Left lung (tissue), 10 donors: Measurements from ENCODE around the gene ZNF804A. TPM values are rescaled to one million over a fixed set of nuclear protein-coding genes. Genes with fewer than 3 reads are reported as not detected.

Source experiments
- ATAC-seq: fragments of 200-7000 bp; cut with Tn5 transposase; one replicate; pipeline ENCODE4 v1.9.1; 2020; ENCODE audit warnings: moderate library complexity
- DNase-seq, 4 donors: peaks; one replicate each; pipeline ENCODE4 v3.0.0-alpha.2; 2013 to 2020
- H3K27ac ChIP-seq, 2 donors: fragments of 200-600 bp; sonication (generic) in 1 of 2; one replicate each; pipeline versions ENCODE4 v1.5.0 to v1.8.0; 2020 to 2021
- H3K27me3 ChIP-seq, 2 donors: fragments of 200-600 bp; sonication (generic) in 1 of 2; one replicate each; pipeline versions ENCODE4 v1.5.0 to v1.8.0; 2020 to 2021
- H3K36me3 ChIP-seq, 2 donors: fragments of 200-600 bp; sonication (generic) in 1 of 2; one replicate each; pipeline versions ENCODE4 v1.5.0 to v1.8.0; 2020 to 2021
- H3K4me1 ChIP-seq, 2 donors: fragments of 200-600 bp; one replicate each; pipeline ENCODE4 v1.8.0; 2021
- H3K4me3 ChIP-seq, 2 donors: fragments of 200-600 bp; sonication (generic) in 1 of 2; one replicate each; pipeline versions ENCODE4 v1.5.0 to v1.8.0; 2020 to 2021; ENCODE audit warnings: mild to moderate bottlenecking in 1 of 2
- H3K9me3 ChIP-seq, 2 donors: fragments of 200-600 bp; sonication (generic) in 1 of 2; one replicate each; pipeline versions ENCODE4 v1.5.0 to v1.8.0; 2020 to 2021
- intact Hi-C, 2 donors: fragments of 100-400 bp; cut with DNase I; formaldehyde crosslinking; loops; one replicate each; pipeline versions ENCODE4 v1.11.2 to v1.14.2; 2022
- polyA plus RNA-seq, 6 donors: library from polyadenylated mRNA; unstranded; fragments of 120-200 nt; gene quantifications; one replicate each; pipeline ENCODE4 v1.2.1, GENCODE V29; 2013; ENCODE audit not compliant: insufficient read length in 6 of 6
- total RNA-seq, 2 donors: library from RNA; stranded (reverse); fragmentation: NEBNext Ultra II Directional; extraction: Animal tissue kit (Norgen Biotek cat#: 25700); gene quantifications; one replicate each; pipeline ENCODE4 v1.2.1, GENCODE V29; 2021
- TF ChIP-seq, protein P1 (sequence below), 2 donors: fragments of 200-600 bp; sonication (generic) in 1 of 2; IDR thresholded peaks; one replicate each; pipeline versions ENCODE4 v1.5.0 to v1.8.0; 2021; ENCODE audit warnings: antibody characterized with exemption in 2 of 2
- donor health status: DM: no; HTN: yes; CAD: no.
- donor health status: DM: no; HTN: no; CAD: no.

The ZNF804A gene
- total and polyA plus RNA-seq, 8 donors, result 0.04 to 0.86 (median 0.09) TPM; not detected in 1

DNA sequence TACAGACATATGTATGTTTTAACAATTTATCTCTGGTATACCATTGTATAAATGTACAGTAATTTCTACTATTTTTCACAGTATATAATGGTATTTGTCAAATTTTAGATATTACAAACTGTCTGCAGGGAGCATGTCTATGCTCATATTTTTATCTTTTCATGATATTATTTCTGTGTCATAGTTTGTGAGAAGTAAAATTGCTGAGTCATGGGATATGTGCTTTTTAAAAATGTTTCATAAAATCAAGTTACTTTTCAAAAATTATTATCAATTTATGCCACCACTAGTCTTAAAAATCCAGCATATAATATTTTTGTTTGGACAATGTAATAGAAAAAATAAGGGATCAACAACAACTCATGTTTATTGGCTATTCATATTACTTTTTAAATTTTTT, 9.1 kb upstream of the ZNF804A start:
- TF ChIP-seq, protein P1, sequence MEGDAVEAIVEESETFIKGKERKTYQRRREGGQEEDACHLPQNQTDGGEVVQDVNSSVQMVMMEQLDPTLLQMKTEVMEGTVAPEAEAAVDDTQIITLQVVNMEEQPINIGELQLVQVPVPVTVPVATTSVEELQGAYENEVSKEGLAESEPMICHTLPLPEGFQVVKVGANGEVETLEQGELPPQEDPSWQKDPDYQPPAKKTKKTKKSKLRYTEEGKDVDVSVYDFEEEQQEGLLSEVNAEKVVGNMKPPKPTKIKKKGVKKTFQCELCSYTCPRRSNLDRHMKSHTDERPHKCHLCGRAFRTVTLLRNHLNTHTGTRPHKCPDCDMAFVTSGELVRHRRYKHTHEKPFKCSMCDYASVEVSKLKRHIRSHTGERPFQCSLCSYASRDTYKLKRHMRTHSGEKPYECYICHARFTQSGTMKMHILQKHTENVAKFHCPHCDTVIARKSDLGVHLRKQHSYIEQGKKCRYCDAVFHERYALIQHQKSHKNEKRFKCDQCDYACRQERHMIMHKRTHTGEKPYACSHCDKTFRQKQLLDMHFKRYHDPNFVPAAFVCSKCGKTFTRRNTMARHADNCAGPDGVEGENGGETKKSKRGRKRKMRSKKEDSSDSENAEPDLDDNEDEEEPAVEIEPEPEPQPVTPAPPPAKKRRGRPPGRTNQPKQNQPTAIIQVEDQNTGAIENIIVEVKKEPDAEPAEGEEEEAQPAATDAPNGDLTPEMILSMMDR (IDR thresholded peaks at IDR 0.05), result no peak

DNA sequence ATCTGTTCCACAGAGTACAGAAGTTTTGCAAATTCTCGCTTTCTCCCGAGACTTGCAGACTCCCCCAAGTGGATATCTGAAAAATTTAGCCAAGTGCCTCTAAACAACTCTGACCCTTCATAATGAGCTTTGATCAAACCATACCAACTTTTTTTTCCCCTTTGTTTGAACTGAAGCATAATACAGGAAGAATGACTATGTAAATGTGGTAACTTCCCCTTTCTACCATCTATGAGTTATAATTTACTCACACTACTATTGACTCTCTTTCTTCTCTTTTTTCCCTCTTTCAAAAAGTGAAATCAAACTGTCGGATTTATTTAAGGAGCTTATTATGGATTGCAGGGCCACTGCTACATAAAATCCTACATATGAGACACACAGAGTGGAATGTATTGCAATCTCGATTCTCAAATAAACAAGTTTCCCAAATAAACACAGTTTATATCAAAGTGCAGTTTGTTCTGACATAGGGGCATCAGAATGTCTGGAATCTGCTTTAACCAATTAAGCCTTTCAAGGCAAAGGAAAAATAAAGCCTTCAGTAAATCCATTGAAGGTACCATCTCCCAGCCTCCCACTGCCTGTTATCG, 1.4 kb upstream of the ZNF804A start:
- Histone ChIP-seq H3K4me1 (peaks cover 3 to 23% of the 10 kb centered on the region in 2 donors), H3K27me3 (peaks cover 5 to 56% of the 10 kb centered on the region in 2 donors), H3K4me3 (peak overlapping the region; percentile 42 to 58), H3K27ac (peak overlapping the region; percentile 23 to 98), H3K9me3 (no peaks in the 10 kb centered on the region), H3K36me3 (no peaks in the 10 kb centered on the region)
- TF ChIP-seq, protein P1 (IDR thresholded peaks at IDR 0.05), result no peak
- DNase-seq, result peak in 1 of 4 donors; percentile 4
- peak; percentile 49 for ATAC-seq
- intact Hi-C loops, result no loop called here

More for the DNA sequence above, 9.1 kb upstream of the ZNF804A start:
- ATAC-seq (no peak), DNase-seq (no peak)
- Histone ChIP-seq H3K36me3 (no peaks in the 10 kb centered on the region), H3K27ac (no peak overlapping the region), H3K4me3 (no peak overlapping the region), H3K4me1 (no peaks in the 10 kb centered on the region), H3K27me3 (no peaks in the 10 kb centered on the region), H3K9me3 (no peaks in the 10 kb centered on the region)
- intact Hi-C loops, result no loop called here

DNA sequence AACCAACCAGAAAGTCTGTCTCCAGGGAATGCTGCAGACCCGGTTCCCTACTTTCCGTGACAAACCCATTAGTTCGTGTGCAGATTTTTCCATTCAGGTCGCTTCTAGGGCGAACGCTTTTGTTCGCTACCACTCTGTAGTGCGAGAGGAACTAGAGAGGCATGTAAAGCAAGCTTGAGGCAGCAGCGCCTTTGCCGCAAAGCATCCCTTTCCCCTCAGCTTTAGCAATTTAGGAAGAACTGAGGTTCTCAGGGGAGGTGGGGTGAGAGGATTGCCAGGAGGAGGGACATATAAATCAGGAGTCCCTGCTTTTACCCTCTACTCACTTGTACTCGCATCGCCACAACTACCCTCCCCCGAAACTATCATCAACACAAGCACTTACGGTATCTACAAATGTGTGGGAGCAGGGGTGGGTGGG, 748 bp upstream of the ZNF804A start:
- Histone ChIP-seq H3K9me3 (no peaks in the 10 kb centered on the region), H3K4me1 (peaks cover 3 to 23% of the 10 kb centered on the region in 2 donors), H3K4me3 (peak overlapping the region; percentile 42 to 58), H3K36me3 (no peaks in the 10 kb centered on the region), H3K27ac (peak overlapping the region; percentile 23 to 98), H3K27me3 (peaks cover 5 to 56% of the 10 kb centered on the region in 2 donors)
- ATAC-seq (peak; percentile 66), DNase-seq (peak; percentile 19 to 53 (median 36))
- intact Hi-C loops, result no loop called here
- TF ChIP-seq, protein P1 (IDR thresholded peaks at IDR 0.05), result no peak

- TF ChIP-seq, protein P1 (IDR thresholded peaks at IDR 0.05), result no peak
- H3K4me1 ChIP-seq, result peaks cover 3 to 23% of the 10 kb centered on the region in 2 donors
- peaks cover 5 to 56% of the 10 kb centered on the region in 2 donors for H3K27me3 ChIP-seq
- H3K9me3 ChIP-seq, result no peaks in the 10 kb centered on the region
- ATAC-seq (no peak), DNase-seq (no peak)
- H3K27ac ChIP-seq, result peak overlapping the region; percentile 23 to 98
- H3K36me3 ChIP-seq, result no peaks in the 10 kb centered on the region
- peak overlapping the region; percentile 42 to 58 for H3K4me3 ChIP-seq
- intact Hi-C loops, result no loop called here
These were observed 370 bp upstream of the ZNF804A start for GRCh38 chr2:184598002-184598315.

DNA sequence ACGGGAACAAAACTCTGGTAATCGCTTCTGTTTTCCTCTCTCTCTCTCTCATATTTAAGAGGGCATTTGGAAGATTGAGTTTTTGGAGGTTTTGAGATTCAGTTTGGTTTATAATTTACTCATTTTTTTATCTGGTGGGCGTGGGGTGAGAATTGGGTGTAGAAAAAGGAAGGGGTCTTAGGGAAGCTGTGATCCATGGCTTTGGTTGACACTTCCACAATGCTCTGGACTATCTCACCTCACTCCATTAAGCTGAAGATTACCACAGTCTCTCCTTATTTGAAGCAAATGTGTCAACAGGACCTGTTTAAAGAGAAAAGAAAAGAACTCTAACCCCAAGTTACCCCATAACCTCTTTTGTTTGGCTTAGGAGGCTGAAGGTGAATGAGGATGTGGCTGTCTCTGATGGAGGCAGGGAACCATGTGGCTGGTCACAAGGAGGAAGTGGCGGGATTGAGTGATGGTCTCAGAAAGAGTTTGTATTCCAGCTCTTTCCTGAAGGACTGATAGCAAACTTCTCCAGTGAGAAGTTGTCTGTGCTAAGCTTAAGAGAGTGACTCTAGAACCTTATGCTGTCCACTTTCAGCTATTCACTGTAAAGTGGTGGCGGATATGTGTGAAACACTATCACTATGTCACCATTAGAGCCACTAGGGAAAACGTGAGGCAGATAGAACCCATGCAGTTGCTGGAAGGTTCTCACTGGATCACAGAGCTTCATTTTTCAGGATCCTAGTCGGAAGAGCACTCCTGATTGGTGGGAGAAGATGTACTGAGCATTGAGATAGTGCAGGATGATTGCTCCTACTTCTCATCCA, 934 bp downstream of the ZNF804A start:
- Histone ChIP-seq H3K27ac (peak overlapping the region; percentile 77 to 98), H3K9me3 (no peaks in the 10 kb centered on the region), H3K36me3 (no peaks in the 10 kb centered on the region), H3K27me3 (peaks cover 5 to 56% of the 10 kb centered on the region in 2 donors), H3K4me1 (peaks cover 3 to 23% of the 10 kb centered on the region in 2 donors), H3K4me3 (peak overlapping the region; percentile 42 to 58)
- DNase-seq (peak in 2 of 4 donors; percentile 26 to 40), ATAC-seq (peak; percentile 24)
- TF ChIP-seq, protein P1 (IDR thresholded peaks at IDR 0.05), result no peak
- intact Hi-C loops, result no loop called here
